ENCODE data around the gene SLC22A12. TPM values are rescaled to one million over a fixed set of nuclear protein-coding genes. Genes with fewer than 3 reads are reported as not detected.

Gene SLC22A12
- total RNA-seq, 1 donor from 2014 or later = not detected

GRCh38 chr11:64583296-64584262 is 7.4 kb upstream of the SLC22A12 start:
- Mint-ChIP-seq H3K27me3 (ENCODE audit: low read depth) (peaks cover 7% of the 10 kb centered on the region), H3K9me3 (peaks cover 6% of the 10 kb centered on the region), H3K36me3 (ENCODE audit: low read depth) (no peaks in the 10 kb centered on the region), H3K4me1 (no peaks in the 10 kb centered on the region), H3K4me3 (no peak overlapping the region), H3K27ac (ENCODE audit: unreplicated experiment) (peak overlapping the region; percentile 28)
- no peak for TF ChIP-seq CTCF (conservative IDR thresholded peaks at IDR 0.05)
- DNase-seq (ENCODE audit: low read depth, low spot score) = no peak

- TF ChIP-seq CTCF (conservative IDR thresholded peaks at IDR 0.05) = no peak
- no peak for DNase-seq (ENCODE audit: low read depth, low spot score)
- no peaks in the 10 kb centered on the region for H3K36me3 Mint-ChIP-seq (ENCODE audit: low read depth)
- H3K4me3 Mint-ChIP-seq = no peak overlapping the region
- peak overlapping the region; percentile 58 for H3K27ac Mint-ChIP-seq (ENCODE audit: unreplicated experiment)
- peaks cover 7% of the 10 kb centered on the region for H3K27me3 Mint-ChIP-seq (ENCODE audit: low read depth)
- H3K4me1 Mint-ChIP-seq = no peaks in the 10 kb centered on the region
- peaks cover 6% of the 10 kb centered on the region for H3K9me3 Mint-ChIP-seq
Measured at GRCh38 chr11:64585150-64585549, 5.9 kb upstream of the SLC22A12 start.

GRCh38 chr11:64586366-64586765 is 4.7 kb upstream of the SLC22A12 start:
- Mint-ChIP-seq H3K4me3 (no peak overlapping the region), H3K27ac (ENCODE audit: unreplicated experiment) (no peak overlapping the region), H3K36me3 (ENCODE audit: low read depth) (no peaks in the 10 kb centered on the region), H3K9me3 (peaks cover 6% of the 10 kb centered on the region), H3K27me3 (ENCODE audit: low read depth) (peaks cover 7% of the 10 kb centered on the region), H3K4me1 (no peaks in the 10 kb centered on the region)
- TF ChIP-seq CTCF (conservative IDR thresholded peaks at IDR 0.05) = no peak
- DNase-seq (ENCODE audit: low read depth, low spot score) = no peak

DNA sequence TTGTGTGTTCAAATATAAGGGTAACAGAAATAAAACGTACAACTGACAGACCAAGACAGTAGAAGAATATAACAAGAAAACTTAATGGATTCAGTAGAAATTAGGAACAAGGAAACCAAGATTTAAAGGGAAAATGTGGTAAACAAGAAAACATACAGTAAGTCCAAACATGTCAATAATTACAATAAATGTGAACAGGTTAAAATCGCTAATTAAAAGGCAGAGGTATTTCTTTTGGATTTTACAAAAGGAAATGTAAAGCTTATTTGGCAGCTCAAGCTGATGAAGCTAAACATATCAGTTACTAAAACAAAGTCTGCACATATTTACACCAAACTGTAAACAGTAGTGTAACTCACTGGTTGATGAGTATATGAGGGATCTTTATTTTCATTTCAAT is 2.3 kb upstream of the SLC22A12 start:
- no peak overlapping the region for H3K4me3 Mint-ChIP-seq
- no peaks in the 10 kb centered on the region for H3K36me3 Mint-ChIP-seq (ENCODE audit: low read depth)
- H3K27me3 Mint-ChIP-seq (ENCODE audit: low read depth) = peaks cover 7% of the 10 kb centered on the region
- TF ChIP-seq CTCF (conservative IDR thresholded peaks at IDR 0.05) = no peak
- no peak overlapping the region for H3K27ac Mint-ChIP-seq (ENCODE audit: unreplicated experiment)
- no peaks in the 10 kb centered on the region for H3K4me1 Mint-ChIP-seq
- DNase-seq (ENCODE audit: low read depth, low spot score) = no peak
- H3K9me3 Mint-ChIP-seq = peaks cover 6% of the 10 kb centered on the region

GRCh38 chr11:64591257-64592233 is 525 bp downstream of the SLC22A12 start:
- H3K27me3 Mint-ChIP-seq (ENCODE audit: low read depth) = peaks cover 2% of the 10 kb centered on the region
- H3K36me3 Mint-ChIP-seq (ENCODE audit: low read depth) = no peaks in the 10 kb centered on the region
- TF ChIP-seq CTCF (conservative IDR thresholded peaks at IDR 0.05) = no peak
- H3K4me1 Mint-ChIP-seq = no peaks in the 10 kb centered on the region
- no peak overlapping the region for H3K27ac Mint-ChIP-seq (ENCODE audit: unreplicated experiment)
- DNase-seq (ENCODE audit: low read depth, low spot score) = no peak
- H3K4me3 Mint-ChIP-seq = no peak overlapping the region
- H3K9me3 Mint-ChIP-seq = peaks cover 6% of the 10 kb centered on the region
